Left kidney (tissue), 2 donors: Measurements from ENCODE around the gene ATP5F1D. TPM values are rescaled to one million over a fixed set of nuclear protein-coding genes. Genes with fewer than 3 reads are reported as not detected.

ENCODE experiments used
- DNase-seq: peaks from one replicate; pipeline ENCODE4 v3.0.0-alpha.2; 2013
- polyA plus RNA-seq: library from polyadenylated mRNA; unstranded; fragments of 120-200 nt; gene quantifications from one replicate; pipeline ENCODE4 v1.2.1, GENCODE V29; 2013; ENCODE audit not compliant: insufficient read length

The ATP5F1D gene
- polyA plus RNA-seq, 1 donor: 76.3 TPM

GRCh38 chr19:1268226-1269064, 26.9 kb downstream of the ATP5F1D start:
- no peak for DNase-seq

DNA sequence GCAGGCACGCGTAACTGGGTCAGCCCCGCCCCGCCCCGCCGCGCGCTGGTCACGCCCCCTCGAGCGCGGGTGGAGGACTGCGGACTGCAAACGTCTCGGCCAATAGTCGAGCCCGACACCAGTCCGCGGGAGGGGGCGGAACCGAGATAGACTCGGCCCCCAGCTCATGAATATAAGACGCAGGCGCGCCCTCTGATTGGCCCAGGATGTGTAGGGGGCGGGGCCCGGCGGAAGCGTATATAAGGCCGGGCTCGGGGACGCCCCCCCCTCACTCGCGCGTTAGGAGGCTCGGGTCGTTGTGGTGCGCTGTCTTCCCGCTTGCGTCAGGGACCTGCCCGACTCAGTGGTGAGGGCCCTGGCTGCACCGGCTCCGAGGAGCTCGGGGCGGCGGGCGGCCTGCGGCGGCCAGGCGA, 27.5 kb downstream of the ATP5F1D start, which contains the start of gene CIRBP:
CIRBP (plus strand) TSS at position 268 of the 413 bp plus-strand sequence. CDS start 1,602 bp downstream, outside the sequence.
- DNase-seq: peak; percentile 99

DNA sequence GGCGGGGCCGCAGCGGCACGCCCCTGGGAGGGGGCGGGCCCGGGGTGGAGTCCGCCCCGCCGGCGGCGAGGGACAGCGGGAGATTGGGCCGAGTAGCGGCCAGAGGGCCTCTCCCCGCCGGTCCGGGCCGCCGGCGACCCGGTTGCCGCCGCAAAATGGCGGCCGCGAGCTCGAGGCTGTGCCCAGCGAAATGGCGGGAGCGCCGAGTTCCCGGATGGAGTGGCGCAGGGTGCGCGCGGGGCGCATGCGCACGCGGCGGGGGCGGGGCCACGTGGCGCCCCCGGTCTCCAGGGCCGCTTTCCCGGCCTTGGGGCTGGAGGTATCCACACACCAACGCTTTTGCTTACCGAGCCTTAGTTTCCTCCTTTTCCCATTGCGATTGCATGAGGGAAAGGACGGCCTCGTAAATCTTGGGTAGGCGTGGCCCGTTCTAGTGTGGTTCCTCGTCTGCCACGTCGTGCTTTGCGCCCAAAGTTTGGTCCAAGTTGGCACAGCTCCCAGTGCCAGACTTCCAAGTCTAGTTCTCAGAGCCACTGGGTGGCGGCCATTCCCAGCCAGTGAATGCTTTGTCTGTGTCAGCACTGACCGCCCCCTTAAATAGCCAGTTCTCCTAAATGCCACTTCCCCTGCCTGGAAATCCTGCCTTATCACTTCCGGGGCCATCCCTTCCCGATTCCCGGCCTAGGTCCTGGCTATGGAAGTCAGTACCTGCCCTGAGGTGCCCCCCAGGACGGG, 28.1 kb downstream of the ATP5F1D start:
- DNase-seq: no peak

DNA sequence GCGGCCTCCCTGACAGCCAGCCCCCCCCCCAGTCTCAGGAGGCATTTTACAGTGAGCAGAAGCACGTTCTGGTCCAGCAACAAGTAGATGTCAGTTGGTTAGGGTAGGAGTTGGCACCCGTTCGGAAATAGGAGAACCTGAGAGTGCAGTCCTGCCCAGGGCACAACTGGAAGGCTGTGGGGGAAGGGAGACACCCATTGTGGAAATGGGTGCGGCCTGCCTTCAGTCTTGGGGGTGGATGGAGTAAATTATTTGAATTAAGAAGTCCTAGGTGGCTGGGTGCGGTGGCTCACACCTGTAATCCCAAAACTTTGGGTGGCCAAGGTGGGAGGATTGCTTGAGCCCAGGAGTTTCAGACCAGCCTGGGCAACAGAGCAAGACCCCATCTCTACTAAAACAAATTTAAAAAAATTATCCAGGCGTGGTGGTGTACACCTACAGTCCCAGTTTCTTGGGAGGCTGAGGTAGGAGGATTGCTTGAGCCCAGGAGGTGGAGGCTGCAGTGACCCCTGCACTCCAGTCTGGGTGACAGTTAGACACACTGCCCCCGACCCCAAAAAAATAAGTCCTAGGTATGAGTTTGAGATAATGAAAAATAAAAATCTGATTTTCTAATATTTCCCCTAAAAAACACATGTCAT, 28.8 kb downstream of the ATP5F1D start:
- no peak for DNase-seq

DNA sequence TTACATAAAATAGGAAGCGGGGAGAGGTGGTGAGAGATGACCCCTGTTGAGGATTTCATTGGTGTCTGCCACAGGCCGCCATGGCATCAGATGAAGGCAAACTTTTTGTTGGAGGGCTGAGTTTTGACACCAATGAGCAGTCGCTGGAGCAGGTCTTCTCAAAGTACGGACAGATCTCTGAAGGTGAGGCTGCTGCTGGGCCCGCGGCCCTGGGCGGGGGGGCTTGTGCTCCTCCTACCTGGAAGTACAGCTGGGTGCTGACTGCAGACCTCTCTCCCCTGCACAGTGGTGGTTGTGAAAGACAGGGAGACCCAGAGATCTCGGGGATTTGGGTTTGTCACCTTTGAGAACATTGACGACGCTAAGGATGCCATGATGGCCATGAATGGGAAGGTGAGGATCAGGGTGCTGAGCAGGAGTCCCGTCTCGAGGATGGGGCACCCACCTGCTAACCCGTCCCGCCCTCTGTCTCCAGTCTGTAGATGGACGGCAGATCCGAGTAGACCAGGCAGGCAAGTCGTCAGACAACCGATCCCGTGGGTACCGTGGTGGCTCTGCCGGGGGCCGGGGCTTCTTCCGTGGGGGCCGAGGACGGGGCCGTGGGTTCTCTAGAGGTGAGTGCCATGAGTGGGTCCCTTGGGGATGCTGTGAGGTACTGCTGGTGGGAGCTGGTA, 29.4 kb downstream of the ATP5F1D start:
- DNase-seq: no peak

- no peak for DNase-seq
Observed at GRCh38 chr19:1271528-1272422, 30.2 kb downstream of the ATP5F1D start.

- DNase-seq: no peak
Observed at GRCh38 chr19:1272423-1273262, 31.1 kb downstream of the ATP5F1D start.

DNA sequence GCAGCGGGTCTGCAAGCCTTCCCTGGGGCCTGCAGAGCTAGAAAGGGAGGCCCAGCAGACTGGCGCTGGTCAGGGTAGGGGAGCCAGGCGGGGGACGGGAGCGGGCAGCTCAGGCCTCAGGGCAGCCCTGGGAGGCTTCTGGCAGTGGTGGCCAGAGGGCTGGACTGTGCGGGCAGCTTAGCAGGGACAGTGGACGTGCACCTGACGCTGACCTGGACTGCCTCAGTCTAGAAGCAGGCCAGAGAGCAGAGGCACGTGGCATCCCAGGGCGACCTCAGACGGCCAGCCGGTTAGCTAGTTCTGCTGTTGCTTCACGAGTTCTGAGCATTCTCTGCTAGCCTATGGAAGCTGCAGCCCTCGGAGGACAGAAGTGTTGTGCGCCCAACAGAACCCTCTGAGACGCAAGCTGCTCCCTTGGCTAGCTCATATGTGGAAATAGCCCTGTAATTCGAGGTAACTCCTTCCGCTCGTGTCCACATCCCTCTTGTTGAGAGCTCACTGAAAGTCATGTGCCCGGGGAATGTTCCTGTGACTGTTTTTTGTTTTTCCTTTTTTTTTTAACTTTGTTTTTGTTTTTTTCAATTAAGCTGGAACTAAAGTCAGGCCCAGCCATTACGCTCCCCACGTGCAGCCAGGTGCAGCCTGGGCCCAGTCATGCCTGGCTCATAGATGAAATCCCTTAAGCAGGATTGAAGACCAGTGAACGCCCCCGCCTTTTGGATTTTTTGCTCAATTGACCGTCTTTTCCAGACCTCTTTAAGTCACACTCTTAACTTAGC, 31.9 kb downstream of the ATP5F1D start:
- DNase-seq: no peak

GRCh38 chr19:1274081-1274851, 32.7 kb downstream of the ATP5F1D start:
- DNase-seq: no peak

DNA sequence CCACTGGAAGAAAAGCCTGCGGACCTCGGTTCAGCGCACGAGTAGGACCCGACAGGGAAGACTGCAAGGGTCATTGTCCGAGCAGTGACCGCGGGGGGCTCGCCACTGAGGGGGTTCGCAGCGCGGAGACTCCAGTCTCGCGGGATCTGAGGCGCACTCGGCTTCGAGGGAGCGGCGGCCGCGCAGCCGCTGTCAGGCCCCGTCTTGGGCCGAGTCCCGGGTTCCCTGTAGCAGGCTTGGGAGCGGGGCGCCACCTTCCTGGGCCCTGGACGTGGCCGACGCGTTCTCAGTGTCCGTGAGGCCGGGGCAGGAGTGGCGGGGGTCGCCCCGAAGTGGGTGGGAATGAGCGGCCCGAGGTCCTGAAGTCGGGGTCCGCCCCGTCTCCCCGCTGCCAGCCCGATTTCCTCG, 33.3 kb downstream of the ATP5F1D start:
- no peak for DNase-seq

DNA sequence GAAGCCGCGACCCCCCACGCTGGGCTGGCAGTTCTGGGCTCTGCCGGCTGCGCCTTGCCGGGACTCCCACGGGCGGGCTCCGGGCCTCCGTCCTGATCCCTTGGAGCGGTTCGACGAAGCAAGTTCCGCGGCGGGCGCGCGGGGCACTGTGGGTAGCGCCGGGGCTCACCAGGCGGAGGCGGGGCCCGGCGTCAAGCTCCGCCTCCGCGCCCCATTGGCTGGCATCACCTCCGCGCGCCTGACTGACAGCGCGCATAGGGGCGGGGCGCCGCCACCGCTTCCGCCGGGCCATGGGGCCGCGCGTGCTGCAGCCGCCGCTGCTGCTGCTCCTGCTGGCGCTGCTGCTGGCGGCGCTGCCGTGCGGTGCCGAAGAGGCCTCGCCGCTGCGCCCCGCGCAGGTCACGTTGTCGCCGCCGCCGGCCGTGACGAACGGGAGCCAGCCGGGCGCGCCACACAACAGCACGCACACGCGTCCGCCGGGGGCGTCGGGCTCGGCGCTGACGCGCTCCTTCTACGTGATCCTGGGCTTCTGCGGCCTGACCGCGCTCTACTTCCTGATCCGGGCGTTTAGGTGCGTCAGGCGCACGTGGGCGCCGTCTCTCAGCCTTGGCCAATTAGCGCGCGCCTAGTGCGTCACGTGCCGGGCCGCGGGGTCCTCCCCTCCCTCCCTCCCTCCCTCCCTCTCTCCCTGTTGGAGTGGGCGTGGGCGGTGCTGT, 33.9 kb downstream of the ATP5F1D start, which contains the start of gene FAM174C:
FAM174C (plus strand) TSS at position 271 of the 716 bp plus-strand sequence; CDS start at position 291, 20 bp downstream.
- peak; percentile 92 for DNase-seq

- DNase-seq: no peak
Observed at GRCh38 chr19:1275976-1276627, 34.6 kb downstream of the ATP5F1D start.

DNA sequence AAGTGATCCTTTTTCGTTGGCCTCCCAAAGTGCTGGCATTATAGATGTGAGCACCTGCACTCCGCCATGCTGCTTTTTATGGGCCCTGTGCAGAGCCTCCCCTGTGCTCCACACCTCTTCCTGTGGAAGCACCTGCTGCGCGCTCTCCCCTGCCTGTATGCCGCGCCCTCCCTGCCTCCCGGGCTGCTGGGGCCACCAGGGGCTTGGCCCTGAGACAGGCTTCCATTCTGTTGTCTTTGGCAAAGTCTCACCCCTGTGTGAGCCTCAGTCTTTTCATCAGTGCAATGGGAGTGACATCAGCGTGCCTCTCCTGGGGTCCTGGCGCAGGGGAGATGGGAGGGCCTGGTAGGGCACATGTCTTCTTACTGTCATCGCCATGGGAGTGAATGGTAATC, 35.1 kb downstream of the ATP5F1D start:
- DNase-seq: no peak

DNA sequence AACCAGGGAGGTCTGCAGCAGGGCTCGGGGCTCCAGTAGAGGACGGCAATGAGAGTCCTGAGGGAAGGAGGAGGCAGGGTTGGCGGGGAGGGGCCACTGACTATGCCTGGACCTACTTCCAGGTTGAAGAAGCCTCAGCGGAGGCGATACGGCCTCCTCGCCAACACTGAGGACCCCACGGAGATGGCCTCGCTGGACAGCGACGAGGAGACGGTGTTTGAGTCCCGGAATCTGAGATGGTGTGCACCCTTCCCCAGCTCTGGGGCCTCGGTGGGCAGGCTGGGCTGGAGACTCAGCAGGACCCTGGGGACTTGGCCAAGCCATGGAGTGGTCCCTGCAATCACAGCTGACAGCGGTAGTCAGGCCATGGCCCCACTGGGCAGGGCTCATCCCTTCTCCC, 35.5 kb downstream of the ATP5F1D start:
- DNase-seq: no peak

GRCh38 chr19:1278074-1278473, 36.5 kb downstream of the ATP5F1D start:
- DNase-seq: no peak

DNA sequence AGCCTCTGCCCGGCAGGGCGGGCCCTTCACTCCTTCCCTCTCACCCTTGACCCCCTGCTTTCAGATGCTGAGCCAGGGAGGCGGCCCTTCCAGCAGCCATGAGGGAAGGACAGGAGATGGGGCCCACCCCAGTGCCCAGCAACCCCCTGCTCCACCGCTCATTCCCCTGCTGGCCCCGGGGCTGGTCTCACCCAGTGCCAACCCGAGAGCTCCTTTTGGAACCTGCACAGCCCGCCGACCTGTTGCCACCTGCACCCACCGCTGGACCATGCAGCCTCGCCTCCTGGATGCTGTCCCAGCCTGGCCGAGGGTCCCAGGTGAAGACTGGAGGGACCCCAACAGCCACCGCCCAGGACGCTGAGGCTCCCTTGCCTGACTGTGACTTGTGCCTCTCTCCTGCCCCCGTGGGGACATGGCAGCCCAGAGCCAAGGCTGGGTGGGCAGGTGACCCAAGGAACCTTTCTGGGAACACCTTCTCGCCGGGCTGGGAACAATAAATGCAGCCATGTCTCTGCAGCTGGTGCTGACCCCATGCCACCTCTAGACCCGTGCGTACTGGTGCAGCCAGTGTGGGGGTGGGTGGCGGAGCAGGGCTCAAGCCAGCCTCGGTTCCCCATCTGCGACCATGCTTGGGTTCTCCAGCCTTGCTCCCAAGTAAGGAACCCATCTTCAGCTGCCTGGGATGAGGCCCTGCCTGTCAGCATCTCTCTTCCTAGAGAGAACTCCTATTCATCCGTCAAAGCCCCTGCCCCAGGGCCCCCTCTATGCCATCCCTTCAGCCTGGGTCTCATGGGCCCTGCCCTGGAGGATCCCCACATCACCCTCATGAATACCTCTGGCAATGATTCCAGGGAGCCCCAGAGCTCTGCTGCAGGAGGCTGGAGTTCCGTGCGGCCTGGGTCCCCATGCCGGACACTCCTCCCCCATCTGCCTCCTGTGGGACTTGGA, 37.4 kb downstream of the ATP5F1D start:
- DNase-seq: no peak
